Colonic mucosa (tissue), 4 donors: ENCODE results near the gene MYH1. TPM values are rescaled to one million over a fixed set of nuclear protein-coding genes. Genes with fewer than 3 reads are reported as not detected.

Experiments used
- DNase-seq: peaks from one replicate; pipeline ENCODE4 v3.0.0-alpha.2; 2020
- H3K27ac ChIP-seq: fragments of 200-600 bp; one replicate; pipeline ENCODE4 v1.8.0; 2021
- H3K27me3 ChIP-seq: fragments of 200-600 bp; one replicate; pipeline ENCODE4 v1.8.0; 2021
- H3K36me3 ChIP-seq: fragments of 200-600 bp; one replicate; pipeline ENCODE4 v1.8.0; 2021
- H3K4me1 ChIP-seq: fragments of 200-600 bp; one replicate; pipeline ENCODE4 v1.8.0; 2021; ENCODE audit warnings: mild to moderate bottlenecking
- H3K4me3 ChIP-seq: fragments of 200-600 bp; one replicate; pipeline ENCODE4 v1.8.0; 2021
- H3K9ac ChIP-seq, 2 donors: one replicate each; pipeline ENCODE4 v1.7.0; 2013; ENCODE audit warnings: control low read depth in 2 of 2, low read depth in 2 of 2, low read length in 2 of 2
- H3K9me3 ChIP-seq: fragments of 200-600 bp; one replicate; pipeline ENCODE4 v1.8.0; 2021
- CTCF ChIP-seq: fragments of 200-600 bp; IDR thresholded peaks from one replicate; pipeline ENCODE4 v1.8.0; 2022; ENCODE audit warnings: antibody characterized with exemption, mild to moderate bottlenecking
- intact Hi-C: fragments of 100-400 bp; cut with DNase I; formaldehyde crosslinking; loops from one replicate; pipeline ENCODE4 v1.14.1; 2022
- total RNA-seq, 2 donors: library from RNA; stranded (reverse); fragmentation: NEBNext Ultra II Directional in 1 of 2; extraction: Animal tissue kit (Norgen Biotek cat#: 25700) in 1 of 2; gene quantifications; one replicate each; pipeline ENCODE4 v1.2.1, GENCODE V29; 2021
- donor health status: healthy.
- donor health status: DM: no; HTN: no; CAD: no.
- donor health status: DM: no; HTN: no; CAD: no.

The MYH1 gene
- total RNA-seq, 2 donors from 2014 or later, result not detected

DNA sequence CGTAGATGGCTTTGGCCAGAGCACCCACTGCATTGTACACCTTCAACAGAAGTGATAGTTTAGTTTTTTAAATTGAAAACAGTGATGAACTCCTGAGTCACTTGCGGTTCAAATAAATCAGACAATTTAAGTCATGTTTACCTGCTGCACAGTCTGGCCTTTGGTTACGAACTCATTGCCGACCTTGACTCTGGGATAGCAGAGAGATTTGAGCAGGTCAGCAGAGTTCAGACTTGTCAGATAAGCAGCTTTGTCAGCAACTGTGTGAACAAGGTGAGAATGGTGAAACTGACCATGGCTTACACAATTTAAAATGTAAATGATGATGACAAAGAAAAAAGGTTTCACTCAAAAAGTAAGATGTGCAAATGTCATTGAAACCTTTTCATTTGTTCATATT lies 58.3 kb downstream of the MYH1 start:
- no peak overlapping the region for H3K4me3 ChIP-seq
- H3K9ac ChIP-seq, result no peak overlapping the region
- no peaks in the 10 kb centered on the region for H3K4me1 ChIP-seq
- no peak for DNase-seq
- intact Hi-C loops, result no loop called here
- no peak overlapping the region for H3K27ac ChIP-seq
- no peaks in the 10 kb centered on the region for H3K36me3 ChIP-seq
- no peak for TF ChIP-seq CTCF
- no peaks in the 10 kb centered on the region for H3K27me3 ChIP-seq
- no peaks in the 10 kb centered on the region for H3K9me3 ChIP-seq

DNA sequence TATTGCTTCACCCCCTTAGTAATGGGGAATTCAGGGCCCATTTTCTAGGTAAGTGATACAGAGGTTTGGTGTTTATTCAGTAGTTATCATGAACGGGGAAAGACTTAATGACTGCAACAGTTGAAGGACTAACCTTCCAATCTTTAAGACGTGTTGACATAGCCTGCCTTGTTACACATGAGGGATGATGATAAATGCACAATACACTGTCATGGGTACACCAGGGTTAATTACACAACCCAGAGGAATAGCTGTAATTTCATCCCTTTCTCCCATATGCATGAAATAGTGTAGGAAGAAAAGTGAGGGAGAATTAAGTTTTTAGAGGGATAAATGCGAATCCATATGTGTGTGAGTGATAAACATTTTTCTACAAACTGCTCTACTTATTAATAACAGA lies 59.6 kb downstream of the MYH1 start:
- TF ChIP-seq CTCF, result no peak
- H3K36me3 ChIP-seq, result no peaks in the 10 kb centered on the region
- H3K4me1 ChIP-seq, result no peaks in the 10 kb centered on the region
- no peaks in the 10 kb centered on the region for H3K27me3 ChIP-seq
- DNase-seq, result no peak
- intact Hi-C loops, result no loop called here
- no peak overlapping the region for H3K9ac ChIP-seq
- H3K27ac ChIP-seq, result no peak overlapping the region
- H3K9me3 ChIP-seq, result no peaks in the 10 kb centered on the region
- H3K4me3 ChIP-seq, result no peak overlapping the region

DNA sequence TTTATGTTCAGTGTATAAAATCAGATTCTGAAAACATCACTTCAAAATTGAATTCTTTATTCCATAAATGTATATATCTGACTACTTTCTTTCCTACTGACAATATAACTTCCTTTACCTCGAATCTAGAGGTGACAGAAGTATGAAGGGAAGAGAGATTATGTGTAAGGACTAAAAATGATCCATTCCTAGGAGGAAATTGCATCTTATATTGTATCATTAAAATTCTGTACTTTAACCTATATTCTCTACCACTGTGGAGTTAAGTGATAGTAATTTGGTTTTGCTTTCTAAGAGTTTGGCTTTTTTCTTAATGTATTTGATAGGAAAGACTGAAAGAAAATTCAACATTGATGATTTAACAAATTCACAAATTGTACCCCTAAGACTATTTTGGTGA lies 60.4 kb downstream of the MYH1 start:
- Histone ChIP-seq H3K4me1 (no peaks in the 10 kb centered on the region), H3K4me3 (no peak overlapping the region), H3K36me3 (no peaks in the 10 kb centered on the region), H3K9me3 (no peaks in the 10 kb centered on the region), H3K27me3 (no peaks in the 10 kb centered on the region), H3K9ac (no peak overlapping the region), H3K27ac (no peak overlapping the region)
- intact Hi-C loops, result no loop called here
- TF ChIP-seq CTCF, result no peak
- no peak for DNase-seq

GRCh38 chr17:10447026-10447931 lies 71.1 kb downstream of the MYH1 start:
- DNase-seq, result peak; percentile 39
- H3K9ac ChIP-seq, result no peak overlapping the region
- H3K4me3 ChIP-seq, result no peak overlapping the region
- no peaks in the 10 kb centered on the region for H3K4me1 ChIP-seq
- H3K9me3 ChIP-seq, result no peaks in the 10 kb centered on the region
- no peak for TF ChIP-seq CTCF
- intact Hi-C loops, result no loop called here
- H3K27me3 ChIP-seq, result no peaks in the 10 kb centered on the region
- H3K36me3 ChIP-seq, result no peaks in the 10 kb centered on the region
- H3K27ac ChIP-seq, result peak overlapping the region; percentile 67

Other genes with a start within 250 kb of the MYH1 start
- gene MYH13, start 145.5 kb downstream of the MYH1 start, total RNA-seq, result under 1 TPM in 1 of 2 donors, not detected in 1; 0.11 TPM
- gene MYH8, start 96.6 kb downstream of the MYH1 start, total RNA-seq, result not detected
- not detected for gene MYH4, start 49.0 kb downstream of the MYH1 start, total RNA-seq
- gene MYH2, start 31.1 kb upstream of the MYH1 start, total RNA-seq, result under 1 TPM in 1 of 2 donors, not detected in 1; 0.48 TPM
- gene MYH3, start 138.8 kb upstream of the MYH1 start, total RNA-seq, result 1 to 10 TPM; 1.3 to 1.7 TPM
- 10 to 100 TPM; 41.8 to 54.7 TPM for gene SCO1, start 179.0 kb upstream of the MYH1 start, total RNA-seq
- 1 to 10 TPM; 4.1 to 7.7 TPM for gene ADPRM, start 179.1 kb upstream of the MYH1 start, total RNA-seq
- 10 to 100 TPM; 14.5 to 17.6 TPM for gene TMEM220, start 211.5 kb upstream of the MYH1 start, total RNA-seq